SK-N-SH (cell line): ENCODE measurements around the gene RAB4B. TPM values are rescaled to one million over a fixed set of nuclear protein-coding genes. Genes with fewer than 3 reads are reported as not detected.

Experiments used
- CTCF ChIA-PET: fragments of 300-600, 350-600 bp; formaldehyde crosslinking; extraction: SDS; loops from one replicate; lab custom pipeline; 2021; lab: Yijun Ruan, JAX
- POLR2A ChIA-PET: fragments of 350-600 bp; sonication (Branson Sonifier 250); formaldehyde crosslinking; extraction: SDS; loops from one replicate; lab custom pipeline; 2020; ENCODE audit warnings: antibody characterized with exemption, inconsistent platforms; lab: Yijun Ruan, JAX
- DNase-seq: peaks from one replicate; pipeline ENCODE4 v3.0.0; 2012
- H2AFZ ChIP-seq: fragments of 200-600 bp; sonication (generic); 2 replicates; pipeline ENCODE4 v1.8.1; 2016; ENCODE audit warnings: antibody characterized with exemption, mild to moderate bottlenecking, low read depth
- H3F3A ChIP-seq: fragments of 200-600 bp; sonication (generic); replicated peaks from 2 replicates; pipeline ENCODE3; 2016; ENCODE audit warnings: antibody characterized with exemption, mild to moderate bottlenecking; ENCODE audit not compliant: insufficient read depth
- H3K27ac ChIP-seq, 2 experiments: fragments of 200-500 bp in 1 of 2; fragments of 200-600 bp in 1 of 2; sonication (Bioruptor generic) in 1 of 2; sonication (generic), shearing (Covaris generic) in 1 of 2; 2 replicates each; pipeline versions ENCODE4 v1.5.1 to v1.6.1; 2014 to 2016; ENCODE audit warnings: low read depth in 2 of 2, inconsistent platforms in 1 of 2, low read length in 1 of 2, mild to moderate bottlenecking in 1 of 2, mixed read lengths in 1 of 2
- H3K27me3 ChIP-seq: fragments of 200-600 bp; sonication (generic), shearing (Covaris generic); 2 replicates; pipeline ENCODE4 v1.6.1; 2016; ENCODE audit warnings: mixed run types; ENCODE audit not compliant: insufficient read depth
- H3K36me3 ChIP-seq, 2 experiments: fragments of 200-500 bp in 1 of 2; fragments of 200-600 bp in 1 of 2; sonication (Bioruptor generic) in 1 of 2; sonication (generic) in 1 of 2; replicated peaks in 1 of 2; 2 replicates each; pipeline versions ENCODE3 to v1.5.1; 2014 to 2016; ENCODE audit warnings: low read length in 1 of 2, mild to moderate bottlenecking in 1 of 2; ENCODE audit not compliant: insufficient read depth in 2 of 2, control insufficient read depth in 1 of 2
- H3K4me1 ChIP-seq, 2 experiments: fragments of 200-500 bp in 1 of 2; fragments of 200-600 bp in 1 of 2; sonication (Bioruptor generic) in 1 of 2; sonication (generic), shearing (Covaris generic) in 1 of 2; 2 replicates each; pipeline versions ENCODE4 v1.5.1 to v1.6.1; 2014 to 2016; ENCODE audit warnings: low read depth in 1 of 2, low read length in 1 of 2, mixed run types in 1 of 2; ENCODE audit not compliant: insufficient read depth in 2 of 2, control insufficient read depth in 1 of 2
- H3K4me2 ChIP-seq: fragments of 200-600 bp; sonication (generic), shearing (Covaris generic); 2 replicates; pipeline ENCODE4 v1.6.1; 2017; ENCODE audit warnings: mixed run types
- H3K4me3 ChIP-seq, 2 experiments: fragments of 200-500 bp in 1 of 2; fragments of 200-600 bp in 1 of 2; sonication (Bioruptor generic) in 1 of 2; sonication (generic), shearing (Covaris generic) in 1 of 2; 2 replicates each; pipeline versions ENCODE4 v1.5.1 to v1.8.1; 2014 to 2016; ENCODE audit warnings: low read depth in 2 of 2, inconsistent platforms in 1 of 2, low read length in 1 of 2, mild to moderate bottlenecking in 1 of 2, mixed read lengths in 1 of 2, moderate library complexity in 1 of 2
- H3K79me2 ChIP-seq: fragments of 200-600 bp; sonication (generic); 2 replicates; pipeline ENCODE4 v1.8.1; 2017; ENCODE audit warnings: mild to moderate bottlenecking; ENCODE audit not compliant: insufficient read depth
- H3K9ac ChIP-seq: fragments of 200-600 bp; sonication (generic); 2 replicates; pipeline ENCODE4 v1.6.1; 2017; ENCODE audit warnings: mixed run types
- H3K9me2 ChIP-seq: fragments of 200-600 bp; sonication (generic); 2 replicates; pipeline ENCODE4 v1.6.1; 2017; ENCODE audit warnings: mixed run types
- H3K9me3 ChIP-seq: fragments of 200-600 bp; sonication (generic); 2 replicates; pipeline ENCODE4 v1.6.1; 2017; ENCODE audit warnings: mixed run types, mild to moderate bottlenecking, moderate library complexity
- H4K20me1 ChIP-seq: fragments of 200-600 bp; sonication (generic); 2 replicates; pipeline ENCODE4 v1.6.1; 2017; ENCODE audit warnings: mild to moderate bottlenecking, mixed run types; ENCODE audit not compliant: insufficient read depth
- CTCF ChIP-seq: fragments of 200-600 bp; sonication (generic); IDR thresholded peaks from 2 replicates; pipeline ENCODE4 v1.6.1; 2017; ENCODE audit warnings: antibody characterized with exemption, mild to moderate bottlenecking, moderate library complexity
- EP300 ChIP-seq, 2 experiments: IDR thresholded peaks; 2 replicates each; pipeline versions ENCODE4 v1.4.0 to v1.6.1; 2012; ENCODE audit warnings: borderline replicate concordance in 1 of 2, low read depth in 1 of 2, low read length in 1 of 2
- FOXM1 ChIP-seq: IDR thresholded peaks from 2 replicates; pipeline ENCODE4 v1.4.0; 2012; ENCODE audit warnings: low read depth, mild to moderate bottlenecking
- GABPA ChIP-seq: IDR thresholded peaks from 2 replicates; pipeline ENCODE4 v1.4.0; 2012; ENCODE audit warnings: low read depth, mild to moderate bottlenecking
- IRF3 ChIP-seq: fragments of 150-350 bp; IDR thresholded peaks from 2 replicates; pipeline ENCODE4 v1.6.1; 2016; ENCODE audit warnings: mild to moderate bottlenecking, low read depth, low read length
- MEF2A ChIP-seq: IDR thresholded peaks from 2 replicates; pipeline ENCODE4 v1.4.0; 2012; ENCODE audit warnings: low read depth, borderline replicate concordance
- RAD21 ChIP-seq: IDR thresholded peaks from 2 replicates; pipeline ENCODE4 v1.6.1; 2012; ENCODE audit warnings: mild to moderate bottlenecking, low read length
- RCOR1 ChIP-seq: fragments of 150-350 bp; IDR thresholded peaks from 2 replicates; pipeline ENCODE4 v1.6.1; 2017; ENCODE audit warnings: antibody characterized with exemption, low read length
- SIN3A ChIP-seq: IDR thresholded peaks from 2 replicates; pipeline ENCODE4 v1.6.1; 2012; ENCODE audit warnings: low read depth, mild to moderate bottlenecking, low read length, moderate library complexity, borderline replicate concordance
- SMC3 ChIP-seq: IDR thresholded peaks from 2 replicates; pipeline ENCODE4 v1.6.1; 2012; ENCODE audit warnings: low read depth, low read length, improper control_type of control experiment
- TAF1 ChIP-seq: IDR thresholded peaks from 2 replicates; pipeline ENCODE4 v1.6.1; 2012; ENCODE audit warnings: low read depth, mild to moderate bottlenecking, low read length, moderate library complexity, borderline replicate concordance
- YY1 ChIP-seq: IDR thresholded peaks from 2 replicates; pipeline ENCODE4 v1.4.0; 2012; ENCODE audit warnings: low read depth, mild to moderate bottlenecking
- WGBS: methylation state at CpG from one replicate; pipeline ENCODE4 v1.1.6; 2017; ENCODE audit warnings: low lambda C conversion rate; 5-methylcytosine and 5-hydroxymethylcytosine counted together
- polyA plus RNA-seq, 3 experiments: library from polyadenylated mRNA; depleted of rRNA; stranded (reverse); fragments of >200 nt; gene quantifications; 2 replicates each; pipeline ENCODE4 v1.2.3, GENCODE V29; 2012
- TF ChIP-seq, protein P1 (sequence below): IDR thresholded peaks from 2 replicates; pipeline ENCODE4; 2012
- TF ChIP-seq, protein P2 (sequence below): IDR thresholded peaks from 2 replicates; pipeline ENCODE4 v1.4.0; 2012; ENCODE audit warnings: low read depth, borderline replicate concordance
- TF ChIP-seq, protein P3 (sequence below): IDR thresholded peaks from 2 replicates; pipeline ENCODE4 v1.4.0; 2012; ENCODE audit warnings: low read depth, borderline replicate concordance

RAB4B gene
- polyA plus RNA-seq, 1 of the 3 experiments (the other 2 are of a cell fraction): 53.2 TPM

GRCh38 chr19:40755248-40755624 lies 22.8 kb upstream of the RAB4B start:
- DNase-seq: no peak
- Histone ChIP-seq H3K36me3 (peaks cover 21 to 39% of the 10 kb centered on the region in 2 experiments), H3K27ac (no peak overlapping the region), H2AFZ (no peak overlapping the region), H3K4me2 (no peak overlapping the region), H3K9me3 (no peaks in the 10 kb centered on the region), H3K4me3 (no peak overlapping the region), H3K9me2 (no peaks in the 10 kb centered on the region), H3F3A (peaks cover 7% of the 10 kb centered on the region), H3K9ac (no peak overlapping the region), H3K79me2 (peaks cover 82% of the 10 kb centered on the region), H4K20me1 (peaks cover 42% of the 10 kb centered on the region), H3K4me1 (peaks cover 7 to 11% of the 10 kb centered on the region in 2 experiments; a peak in 2 of 4 replicates), H3K27me3 (no peaks in the 10 kb centered on the region)
- ChIA-PET POLR2A (no interaction called here), CTCF (no interaction called here)
- WGBS: 100% methylated on average over 3 of the region's 3 CpGs
- no peak for TF ChIP-seq CTCF
- TF ChIP-seq YY1: no peak
- TF ChIP-seq, protein P1, sequence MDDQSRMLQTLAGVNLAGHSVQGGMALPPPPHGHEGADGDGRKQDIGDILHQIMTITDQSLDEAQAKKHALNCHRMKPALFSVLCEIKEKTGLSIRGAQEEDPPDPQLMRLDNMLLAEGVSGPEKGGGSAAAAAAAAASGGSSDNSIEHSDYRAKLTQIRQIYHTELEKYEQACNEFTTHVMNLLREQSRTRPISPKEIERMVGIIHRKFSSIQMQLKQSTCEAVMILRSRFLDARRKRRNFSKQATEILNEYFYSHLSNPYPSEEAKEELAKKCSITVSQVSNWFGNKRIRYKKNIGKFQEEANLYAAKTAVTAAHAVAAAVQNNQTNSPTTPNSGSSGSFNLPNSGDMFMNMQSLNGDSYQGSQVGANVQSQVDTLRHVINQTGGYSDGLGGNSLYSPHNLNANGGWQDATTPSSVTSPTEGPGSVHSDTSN: no peak
- TF ChIP-seq GABPA: no peak
- TF ChIP-seq EP300 (IDR thresholded peaks at IDR 0.05; ENCODE audit: borderline replicate concordance in 1 of 2, low read depth in 1 of 2, low read length in 1 of 2): no peak
- TF ChIP-seq, protein P2, sequence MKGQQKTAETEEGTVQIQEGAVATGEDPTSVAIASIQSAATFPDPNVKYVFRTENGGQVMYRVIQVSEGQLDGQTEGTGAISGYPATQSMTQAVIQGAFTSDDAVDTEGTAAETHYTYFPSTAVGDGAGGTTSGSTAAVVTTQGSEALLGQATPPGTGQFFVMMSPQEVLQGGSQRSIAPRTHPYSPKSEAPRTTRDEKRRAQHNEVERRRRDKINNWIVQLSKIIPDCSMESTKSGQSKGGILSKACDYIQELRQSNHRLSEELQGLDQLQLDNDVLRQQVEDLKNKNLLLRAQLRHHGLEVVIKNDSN: no peak
- no peak for TF ChIP-seq IRF3
- no peak for TF ChIP-seq FOXM1
- TF ChIP-seq MEF2A: no peak
- TF ChIP-seq RAD21: no peak
- TF ChIP-seq RCOR1: no peak
- TF ChIP-seq, protein P3, sequence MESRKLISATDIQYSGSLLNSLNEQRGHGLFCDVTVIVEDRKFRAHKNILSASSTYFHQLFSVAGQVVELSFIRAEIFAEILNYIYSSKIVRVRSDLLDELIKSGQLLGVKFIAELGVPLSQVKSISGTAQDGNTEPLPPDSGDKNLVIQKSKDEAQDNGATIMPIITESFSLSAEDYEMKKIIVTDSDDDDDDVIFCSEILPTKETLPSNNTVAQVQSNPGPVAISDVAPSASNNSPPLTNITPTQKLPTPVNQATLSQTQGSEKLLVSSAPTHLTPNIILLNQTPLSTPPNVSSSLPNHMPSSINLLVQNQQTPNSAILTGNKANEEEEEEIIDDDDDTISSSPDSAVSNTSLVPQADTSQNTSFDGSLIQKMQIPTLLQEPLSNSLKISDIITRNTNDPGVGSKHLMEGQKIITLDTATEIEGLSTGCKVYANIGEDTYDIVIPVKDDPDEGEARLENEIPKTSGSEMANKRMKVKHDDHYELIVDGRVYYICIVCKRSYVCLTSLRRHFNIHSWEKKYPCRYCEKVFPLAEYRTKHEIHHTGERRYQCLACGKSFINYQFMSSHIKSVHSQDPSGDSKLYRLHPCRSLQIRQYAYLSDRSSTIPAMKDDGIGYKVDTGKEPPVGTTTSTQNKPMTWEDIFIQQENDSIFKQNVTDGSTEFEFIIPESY: no peak
- no peak for TF ChIP-seq SIN3A
- TF ChIP-seq TAF1: no peak
- TF ChIP-seq SMC3: no peak
